GM12878 (cell line): ENCODE measurements around the gene TMC4.

Experiments used
- BCLAF1 ChIP-seq: fragments of 450-650 bp; IDR thresholded peaks from 2 replicates; pipeline ENCODE4 v1.6.1; 2017; ENCODE audit warnings: antibody characterized with exemption, mild to moderate bottlenecking, moderate library complexity
- BMI1 ChIP-seq: fragments of 450-650 bp; IDR thresholded peaks from 2 replicates; pipeline ENCODE4 v1.6.1; 2016; ENCODE audit warnings: mild to moderate bottlenecking, moderate library complexity, borderline replicate concordance
- CEBPB ChIP-seq, 2 experiments: fragments of 150-350 bp in 1 of 2; IDR thresholded peaks; 2 replicates each; pipeline ENCODE4 v1.6.1; 2012 to 2014; ENCODE audit warnings: low read depth in 2 of 2, low read length in 2 of 2, borderline replicate concordance in 1 of 2, inconsistent platforms in 1 of 2
- DPF2 ChIP-seq: fragments of 450-650 bp; IDR thresholded peaks from 2 replicates; pipeline ENCODE4 v1.6.1; 2017; ENCODE audit warnings: mild to moderate bottlenecking
- EP300 ChIP-seq, 2 experiments: fragments of 150-350 bp in 1 of 2; IDR thresholded peaks; 2 replicates each; pipeline ENCODE4 v1.6.1; 2011 to 2012; ENCODE audit warnings: low read depth in 2 of 2, low read length in 2 of 2, borderline replicate concordance in 1 of 2, improper control_type of control experiment in 1 of 2, inconsistent platforms in 1 of 2; ENCODE audit not compliant: control insufficient read depth in 1 of 2
- HDGF ChIP-seq: fragments of 450-650 bp; IDR thresholded peaks from 2 replicates; pipeline ENCODE4 v1.6.1; 2016; ENCODE audit warnings: antibody characterized with exemption
- MAX ChIP-seq: IDR thresholded peaks from 2 replicates; pipeline ENCODE4 v1.6.1; 2012; ENCODE audit warnings: low read depth, low read length, improper control_type of control experiment
- MEF2A ChIP-seq: IDR thresholded peaks from 2 replicates; pipeline ENCODE4 v1.6.1; 2011; ENCODE audit warnings: low read depth, mild to moderate bottlenecking, low read length, moderate library complexity; ENCODE audit not compliant: insufficient read depth
- MTA3 ChIP-seq: IDR thresholded peaks from 2 replicates; pipeline ENCODE4 v1.6.1; 2012; ENCODE audit warnings: low read length, inconsistent platforms, borderline replicate concordance
- NR2F1 ChIP-seq: fragments of 450-650 bp; conservative IDR thresholded peaks from 2 replicates; pipeline ENCODE4 v1.6.1; 2017; ENCODE audit warnings: mild to moderate bottlenecking
- POLR2AphosphoS2 ChIP-seq: IDR thresholded peaks from 2 replicates; pipeline ENCODE4 v1.6.1; 2011; ENCODE audit warnings: low read depth, mild to moderate bottlenecking, low read length, improper control_type of control experiment, moderate library complexity
- POLR2AphosphoS5 ChIP-seq: IDR thresholded peaks from 2 replicates; pipeline ENCODE4 v1.6.1; 2011; ENCODE audit warnings: mild to moderate bottlenecking, low read length, inconsistent platforms
- SUPT20H ChIP-seq: IDR thresholded peaks from 2 replicates; pipeline ENCODE4 v1.6.1; 2011; ENCODE audit warnings: low read depth, mild to moderate bottlenecking, low read length, moderate library complexity, borderline replicate concordance; ENCODE audit not compliant: control insufficient read depth
- TF ChIP-seq, protein P1 (sequence below), 3 experiments: IDR thresholded peaks in 2 of 3; conservative IDR thresholded peaks in 1 of 3; 2 replicates each; pipeline ENCODE4 v1.5.1; 2011; ENCODE audit warnings: low read depth in 3 of 3, low read length in 3 of 3, mild to moderate bottlenecking in 3 of 3, control low read depth in 2 of 3, moderate library complexity in 2 of 3, inconsistent platforms in 1 of 3, mixed read lengths in 1 of 3; ENCODE audit not compliant: control insufficient read depth in 2 of 3, insufficient read depth in 1 of 3; ENCODE audit errors: extremely low read depth in 1 of 3

- TF ChIP-seq EP300 (IDR thresholded peaks at IDR 0.05; ENCODE audit: borderline replicate concordance in 1 of 2, control insufficient read depth in 1 of 2, low read depth in 2 of 2, low read length in 2 of 2): no peak
- TF ChIP-seq, protein P1, sequence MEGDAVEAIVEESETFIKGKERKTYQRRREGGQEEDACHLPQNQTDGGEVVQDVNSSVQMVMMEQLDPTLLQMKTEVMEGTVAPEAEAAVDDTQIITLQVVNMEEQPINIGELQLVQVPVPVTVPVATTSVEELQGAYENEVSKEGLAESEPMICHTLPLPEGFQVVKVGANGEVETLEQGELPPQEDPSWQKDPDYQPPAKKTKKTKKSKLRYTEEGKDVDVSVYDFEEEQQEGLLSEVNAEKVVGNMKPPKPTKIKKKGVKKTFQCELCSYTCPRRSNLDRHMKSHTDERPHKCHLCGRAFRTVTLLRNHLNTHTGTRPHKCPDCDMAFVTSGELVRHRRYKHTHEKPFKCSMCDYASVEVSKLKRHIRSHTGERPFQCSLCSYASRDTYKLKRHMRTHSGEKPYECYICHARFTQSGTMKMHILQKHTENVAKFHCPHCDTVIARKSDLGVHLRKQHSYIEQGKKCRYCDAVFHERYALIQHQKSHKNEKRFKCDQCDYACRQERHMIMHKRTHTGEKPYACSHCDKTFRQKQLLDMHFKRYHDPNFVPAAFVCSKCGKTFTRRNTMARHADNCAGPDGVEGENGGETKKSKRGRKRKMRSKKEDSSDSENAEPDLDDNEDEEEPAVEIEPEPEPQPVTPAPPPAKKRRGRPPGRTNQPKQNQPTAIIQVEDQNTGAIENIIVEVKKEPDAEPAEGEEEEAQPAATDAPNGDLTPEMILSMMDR (IDR thresholded peaks at IDR 0.05 in 2 of 3, conservative IDR thresholded peaks at IDR 0.05 in 1 of 3; ENCODE audit: control insufficient read depth in 2 of 3, extremely low read depth in 1 of 3, insufficient read depth in 1 of 3, low read depth in 3 of 3, low read length in 3 of 3): no peak
- TF ChIP-seq SUPT20H: no peak
- no peak for TF ChIP-seq MAX
- TF ChIP-seq MTA3: no peak
- TF ChIP-seq CEBPB (IDR thresholded peaks at IDR 0.05; ENCODE audit: borderline replicate concordance in 1 of 2, low read depth in 2 of 2, low read length in 2 of 2): no peak
- no peak for TF ChIP-seq POLR2AphosphoS5
- TF ChIP-seq BCLAF1: no peak
- no peak for TF ChIP-seq POLR2AphosphoS2
- TF ChIP-seq BMI1: no peak
- no peak for TF ChIP-seq HDGF
- no peak for TF ChIP-seq NR2F1
- TF ChIP-seq DPF2: no peak
- TF ChIP-seq MEF2A: no peak
Observed at GRCh38 chr19:54162241-54162805, 10.6 kb downstream of the TMC4 start.
